Uterus (tissue), 2 donors: Measurements from ENCODE around the gene GRWD1.

Source experiments
- CTCF ChIP-seq, 4 experiments: fragments of 200-600 bp in 2 of 4; fragments of 450-650 bp in 2 of 4; sonication (generic) in 2 of 4; IDR thresholded peaks; one replicate each; pipeline ENCODE4 v1.5.1; 2016 to 2019; ENCODE audit warnings: antibody characterized with exemption in 4 of 4, mild to moderate bottlenecking in 2 of 4, moderate library complexity in 1 of 4
- POLR2A ChIP-seq, 2 donors: fragments of 450-650 bp; IDR thresholded peaks; one replicate each; pipeline ENCODE4 v1.6.1; 2016; ENCODE audit warnings: antibody characterized with exemption in 2 of 2, mild to moderate bottlenecking in 1 of 2, moderate library complexity in 1 of 2

- TF ChIP-seq POLR2A (IDR thresholded peaks at IDR 0.05) (no peak), CTCF (IDR thresholded peaks at IDR 0.05) (no peak)
These were observed 2.8 kb downstream of the GRWD1 start for GRCh38 chr19:48448563-48448962.
